SU-DHL-6 (cell line): ENCODE results near the gene ABHD17A.

Source experiments
- CTCF ChIP-seq: fragments of 200-600 bp; sonication (generic); IDR thresholded peaks from one replicate; pipeline ENCODE4 v1.5.1; 2017; ENCODE audit warnings: antibody characterized with exemption, mild to moderate bottlenecking, low read length, moderate library complexity; ENCODE audit not compliant: insufficient read depth, poor library complexity, severe bottlenecking
- EZH2phosphoT487 ChIP-seq: fragments of 200-600 bp; sonication (generic), shearing (Covaris generic); conservative IDR thresholded peaks from 2 replicates; pipeline ENCODE4 v1.6.1; 2018; ENCODE audit warnings: mild to moderate bottlenecking, antibody characterized with exemption, low read length, moderate library complexity, mixed read lengths

DNA sequence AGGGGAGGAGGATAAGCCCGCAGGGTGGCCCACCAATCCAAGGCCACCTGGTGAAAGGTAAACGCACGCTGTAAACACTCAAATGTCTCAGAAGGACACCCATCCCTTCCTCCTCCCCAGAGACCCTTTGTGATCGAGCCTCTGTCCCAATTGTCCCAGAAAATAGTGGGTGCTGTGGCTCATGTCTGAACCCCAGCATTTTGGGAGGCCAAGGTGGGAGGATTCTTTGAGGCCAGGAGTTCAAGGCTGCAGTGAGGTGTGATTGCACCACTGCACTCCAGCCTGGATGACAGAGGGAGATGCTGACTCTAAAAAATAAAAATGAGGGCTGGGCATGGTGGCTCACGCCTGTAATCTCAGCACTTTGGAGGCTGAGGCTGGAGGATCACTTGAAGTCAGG lies 3.1 kb upstream of the ABHD17A start:
- no peak for TF ChIP-seq CTCF
- TF ChIP-seq EZH2phosphoT487: no peak
